Stimulated activated CD8-positive, alpha-beta memory T cell treated with anti-CD3 and anti-CD28 coated beads, Interleukin-4, amount 100 ng/mL, for 48 hours (primary cell): ENCODE data around the gene GTF3C2.

Experiments
- DNase-seq: peaks from one replicate; pipeline ENCODE4 v3.0.0-alpha.2; 2020

The GTF3C2 gene, protein sequence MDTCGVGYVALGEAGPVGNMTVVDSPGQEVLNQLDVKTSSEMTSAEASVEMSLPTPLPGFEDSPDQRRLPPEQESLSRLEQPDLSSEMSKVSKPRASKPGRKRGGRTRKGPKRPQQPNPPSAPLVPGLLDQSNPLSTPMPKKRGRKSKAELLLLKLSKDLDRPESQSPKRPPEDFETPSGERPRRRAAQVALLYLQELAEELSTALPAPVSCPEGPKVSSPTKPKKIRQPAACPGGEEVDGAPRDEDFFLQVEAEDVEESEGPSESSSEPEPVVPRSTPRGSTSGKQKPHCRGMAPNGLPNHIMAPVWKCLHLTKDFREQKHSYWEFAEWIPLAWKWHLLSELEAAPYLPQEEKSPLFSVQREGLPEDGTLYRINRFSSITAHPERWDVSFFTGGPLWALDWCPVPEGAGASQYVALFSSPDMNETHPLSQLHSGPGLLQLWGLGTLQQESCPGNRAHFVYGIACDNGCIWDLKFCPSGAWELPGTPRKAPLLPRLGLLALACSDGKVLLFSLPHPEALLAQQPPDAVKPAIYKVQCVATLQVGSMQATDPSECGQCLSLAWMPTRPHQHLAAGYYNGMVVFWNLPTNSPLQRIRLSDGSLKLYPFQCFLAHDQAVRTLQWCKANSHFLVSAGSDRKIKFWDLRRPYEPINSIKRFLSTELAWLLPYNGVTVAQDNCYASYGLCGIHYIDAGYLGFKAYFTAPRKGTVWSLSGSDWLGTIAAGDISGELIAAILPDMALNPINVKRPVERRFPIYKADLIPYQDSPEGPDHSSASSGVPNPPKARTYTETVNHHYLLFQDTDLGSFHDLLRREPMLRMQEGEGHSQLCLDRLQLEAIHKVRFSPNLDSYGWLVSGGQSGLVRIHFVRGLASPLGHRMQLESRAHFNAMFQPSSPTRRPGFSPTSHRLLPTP

DNA sequence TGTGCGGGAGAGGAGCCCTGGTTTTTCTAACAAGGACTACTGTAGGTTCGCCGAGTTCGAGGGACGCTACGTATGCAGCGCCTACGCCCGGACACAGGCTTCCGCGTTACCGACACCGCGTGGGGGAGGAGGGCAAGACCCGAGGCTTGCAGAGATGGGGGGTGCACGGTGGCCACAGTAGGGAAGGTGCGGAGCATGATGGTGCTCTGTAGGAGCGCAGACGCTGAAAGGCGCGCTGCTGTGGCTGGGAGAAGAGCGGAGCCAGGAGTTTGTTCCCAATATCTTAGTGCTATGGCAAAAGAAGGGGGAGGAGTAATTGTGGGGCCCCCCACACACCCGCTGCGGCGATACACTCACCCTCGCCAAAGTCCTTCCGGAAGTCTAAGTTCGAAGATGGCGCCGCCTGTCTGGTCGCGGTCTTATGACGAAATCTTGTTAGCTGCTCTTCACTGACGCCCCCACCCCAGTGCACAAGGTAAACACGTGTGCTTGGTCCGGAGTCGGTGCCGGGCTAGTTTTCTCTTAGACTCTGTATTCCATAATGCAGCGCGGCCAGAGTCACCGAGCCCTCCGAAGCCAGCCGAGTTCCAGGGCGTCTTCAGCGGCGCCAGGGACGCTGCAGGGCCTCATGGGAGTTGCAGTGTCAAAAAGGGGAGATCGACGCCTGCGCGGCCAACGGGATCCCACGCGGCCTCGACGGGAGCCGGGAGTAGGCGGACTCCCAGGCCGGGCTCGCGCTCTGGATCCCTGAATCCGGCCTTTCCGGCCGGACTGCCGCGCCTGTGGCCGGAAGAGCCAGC, at the start of gene GTF3C2:
Gene GTF3C2, minus strand, starts transcription at position 383 of the 800 bp plus-strand sequence. CDS start 13,210 bp downstream, outside the sequence.
- DNase-seq, result peak; percentile 94

DNA sequence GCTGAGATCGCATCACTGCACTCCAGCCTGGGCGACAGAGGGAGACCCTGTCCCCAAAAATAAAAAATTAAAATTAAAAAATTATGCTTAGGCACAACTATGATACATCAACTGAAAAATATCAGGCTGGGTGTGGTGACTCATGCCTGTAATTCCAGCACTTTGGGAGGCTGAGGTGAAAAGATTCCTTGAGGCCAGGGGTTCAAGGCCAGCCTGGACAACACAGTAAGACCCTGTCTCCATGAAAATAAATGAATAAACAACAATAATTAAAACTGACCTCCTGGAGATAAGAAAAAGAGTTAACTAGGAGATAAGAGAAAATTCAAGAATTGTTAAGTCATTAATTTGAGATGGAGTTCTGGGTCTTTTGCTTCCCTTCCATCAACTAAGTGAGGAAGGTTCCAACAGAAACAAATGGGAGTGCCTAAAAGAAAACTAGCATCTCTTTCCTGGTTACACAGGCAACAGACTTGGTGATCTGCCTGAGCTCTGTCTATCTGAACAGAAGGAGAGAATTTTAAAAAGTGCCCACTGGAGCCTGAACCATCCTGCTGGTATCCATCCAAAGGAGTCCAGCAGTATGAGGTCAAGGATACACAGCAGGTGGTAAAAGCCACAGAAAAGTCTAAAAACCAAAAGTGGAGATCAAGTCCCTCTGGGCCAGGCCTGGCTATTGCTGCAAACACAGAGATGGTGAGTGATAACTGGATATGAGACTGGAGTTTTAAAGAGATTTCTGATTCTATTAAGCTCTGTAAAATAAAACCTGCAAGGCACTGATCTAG, 44.0 kb upstream of the GTF3C2 start:
- DNase-seq, result no peak

DNA sequence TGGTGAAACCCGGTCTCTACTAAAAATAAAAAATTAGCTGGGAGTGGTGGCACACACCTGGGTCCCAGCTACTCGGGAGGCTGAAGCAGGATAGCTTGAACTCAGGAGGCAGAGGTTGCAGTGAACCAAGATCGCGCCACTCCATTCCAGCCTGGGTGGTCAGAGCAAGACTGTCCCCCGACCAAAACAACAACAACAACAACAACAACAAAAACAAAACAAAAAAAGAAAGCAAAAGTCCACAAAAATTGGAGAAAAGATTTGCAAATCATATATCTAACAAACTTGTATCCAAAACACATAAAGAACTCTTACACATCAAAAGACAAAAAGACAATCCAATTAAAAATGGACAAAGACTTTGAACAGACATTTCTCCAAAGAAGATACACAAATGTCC, 42.4 kb upstream of the GTF3C2 start:
- DNase-seq, result no peak

DNA sequence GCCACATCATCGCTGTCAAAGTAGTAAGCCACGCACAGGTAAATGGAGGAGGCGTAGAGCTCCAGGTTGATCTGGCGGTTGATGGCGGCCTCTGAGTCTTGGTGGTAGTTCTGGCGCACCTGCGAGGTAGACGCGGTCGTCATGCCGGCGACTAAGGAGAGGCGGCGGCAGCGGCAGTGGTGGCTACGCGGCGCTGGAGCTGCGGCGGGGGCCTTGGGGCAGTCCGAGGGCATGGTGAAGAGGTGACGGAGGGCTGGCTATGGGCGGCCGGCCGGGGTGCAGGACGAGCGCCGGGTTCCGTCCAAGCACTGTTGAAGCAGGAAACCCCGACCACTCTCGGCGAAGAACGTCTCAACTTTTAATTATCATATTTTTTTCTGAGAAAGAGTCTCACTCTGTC, 36.7 kb upstream of the GTF3C2 start:
- no peak for DNase-seq

DNA sequence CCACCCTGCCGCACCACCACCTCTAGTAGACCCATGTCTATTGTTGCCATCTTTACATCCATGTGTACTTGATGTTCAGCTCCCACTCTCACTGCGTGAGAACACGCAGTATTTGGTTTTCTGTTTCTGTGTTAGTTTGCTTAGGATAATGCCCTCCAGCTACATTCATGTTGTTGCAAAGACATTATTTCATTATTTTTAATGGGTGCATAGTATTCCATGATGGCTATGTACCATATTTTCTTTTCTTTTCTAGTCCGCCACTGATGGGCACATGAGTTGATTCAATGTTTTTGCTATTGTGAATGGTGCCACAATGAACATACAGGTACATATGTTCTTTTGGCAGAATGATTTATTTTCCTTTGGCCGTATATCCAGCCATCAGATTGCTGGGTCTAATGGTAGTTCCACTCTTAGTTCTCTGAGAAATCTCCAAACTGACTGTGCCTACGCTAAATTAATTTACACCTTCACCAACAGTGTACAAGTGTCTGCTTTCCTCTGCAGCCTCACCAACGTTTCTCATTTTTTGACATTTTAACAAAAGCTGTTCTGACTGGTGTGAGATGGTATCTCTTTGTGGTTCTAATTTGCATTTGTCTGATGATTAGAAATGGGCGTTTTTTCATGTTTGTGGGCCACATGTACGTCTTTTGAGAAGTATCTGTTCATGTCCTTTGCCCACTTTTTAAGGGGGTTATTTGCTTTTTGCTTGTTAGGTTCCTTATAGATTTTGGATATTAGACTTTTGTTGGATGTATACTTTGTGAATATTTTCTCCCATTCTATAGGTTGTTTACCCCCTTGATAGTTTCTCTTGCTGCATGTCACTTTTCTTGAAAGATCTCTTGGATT, 34.5 kb upstream of the GTF3C2 start:
- no peak for DNase-seq

DNA sequence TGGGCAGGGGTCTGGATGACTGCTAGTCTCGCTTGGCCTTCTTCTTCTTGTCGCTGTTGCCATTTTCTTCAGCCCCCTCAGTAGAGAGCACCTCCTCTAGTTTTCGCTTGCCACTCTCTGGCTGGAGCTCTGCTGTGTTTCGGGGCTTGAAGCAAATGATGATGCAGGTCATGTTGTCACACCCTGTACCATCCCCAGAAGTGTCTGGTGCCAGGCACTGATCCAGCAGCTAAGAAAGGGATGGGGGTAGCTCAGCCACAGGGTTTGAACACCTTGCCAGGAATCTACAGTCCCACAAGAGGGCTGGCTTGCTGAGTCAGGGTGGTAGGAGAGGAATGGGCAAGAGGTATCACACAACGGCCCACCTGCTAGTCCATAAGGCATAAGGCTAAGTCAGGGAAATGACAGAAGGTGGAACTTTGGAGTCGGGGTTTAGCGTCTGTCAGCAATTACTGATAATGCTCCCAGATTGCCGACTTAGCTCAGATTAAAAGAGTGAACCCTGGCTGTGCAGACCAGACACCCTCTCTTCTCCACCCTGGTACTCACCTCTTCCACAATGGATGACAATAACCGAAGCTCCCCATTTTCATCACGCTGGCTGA, 25.1 kb upstream of the GTF3C2 start:
- DNase-seq, result no peak

DNA sequence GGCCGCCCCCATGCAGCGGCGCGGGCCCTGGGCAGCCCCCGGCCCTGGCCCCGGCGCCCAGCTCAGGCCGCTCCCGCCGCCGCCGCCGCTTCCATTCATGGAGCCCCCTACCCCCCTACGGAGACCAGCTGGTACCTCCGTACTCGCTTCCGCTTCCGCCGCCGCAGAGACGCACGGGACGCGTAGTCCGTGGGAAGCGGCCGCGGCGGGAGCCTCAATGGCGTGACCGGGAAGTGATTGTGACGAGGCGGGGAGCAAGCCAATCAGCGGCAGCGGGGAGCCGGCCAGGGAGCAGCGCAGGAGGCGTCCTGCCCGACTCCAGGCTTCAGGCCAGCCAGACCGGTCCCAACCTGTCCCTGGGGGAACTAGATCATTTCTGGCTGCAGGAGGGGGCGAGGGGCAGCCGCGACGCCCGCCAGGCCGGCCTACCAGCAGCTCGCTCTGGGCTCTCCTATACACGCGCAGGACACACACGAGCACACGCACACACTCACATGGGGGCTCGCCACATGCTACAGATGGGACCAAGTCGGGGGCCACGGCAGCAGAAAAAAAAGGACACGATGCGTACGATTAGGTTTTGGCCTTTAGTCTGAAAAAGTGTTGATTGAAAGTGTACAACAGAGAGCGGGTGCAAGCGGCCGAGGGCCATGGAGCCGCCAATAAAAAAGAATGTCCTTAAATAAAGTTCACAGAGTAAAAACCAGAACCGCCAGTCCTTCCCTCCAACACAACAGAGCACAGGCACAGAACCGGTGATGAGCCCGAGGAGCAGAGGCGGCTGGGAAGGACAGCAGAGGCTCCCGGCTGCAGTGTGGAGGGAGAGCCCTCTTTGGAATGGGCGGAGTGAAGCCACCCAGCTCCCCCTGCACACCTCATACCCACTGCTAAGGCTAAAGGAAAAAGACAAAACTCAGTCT, 24.3 kb upstream of the GTF3C2 start, which contains the start of gene ZNF513:
Gene ZNF513, minus strand, starts transcription at position 109 of the 920 bp plus-strand sequence. CDS start 208 bp downstream, outside the sequence.
- DNase-seq, result peak; percentile 93

DNA sequence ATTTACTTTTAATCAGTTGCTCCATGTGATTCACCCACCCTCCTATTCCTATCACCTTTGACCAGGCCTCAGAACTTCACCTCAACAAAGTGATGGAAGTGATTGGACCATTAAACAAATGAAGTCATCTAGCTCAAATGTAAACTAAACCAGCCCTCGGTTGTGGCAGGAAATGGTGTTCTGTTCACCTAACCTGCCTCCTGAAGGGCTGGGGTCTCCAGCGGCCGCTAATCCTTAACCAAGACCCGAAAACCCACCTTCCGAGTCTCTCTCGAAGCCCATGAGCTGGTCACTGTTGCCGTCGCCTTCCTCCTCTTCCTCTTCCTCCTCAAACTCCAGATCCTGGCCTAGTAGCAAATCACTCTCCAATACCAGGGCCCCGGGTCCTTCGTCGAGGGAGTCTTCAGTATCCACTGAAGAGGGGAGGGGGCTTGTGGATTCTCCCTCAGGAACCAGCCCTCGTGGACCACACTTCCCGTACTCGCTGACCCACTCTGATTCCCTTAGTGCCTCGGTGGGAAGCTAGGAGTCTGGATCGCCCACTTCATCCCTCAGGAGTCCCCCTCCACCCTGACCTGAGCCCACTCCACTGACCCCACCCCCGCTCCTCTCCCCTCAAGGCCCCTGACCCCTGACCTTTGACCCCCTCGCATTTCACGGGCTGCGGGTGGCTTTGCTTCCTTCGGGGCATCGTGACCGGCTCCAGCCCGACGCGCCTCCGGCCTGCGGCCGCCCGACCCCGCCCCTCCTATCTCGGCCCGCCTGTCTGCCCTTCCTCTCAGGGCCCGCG, 23.5 kb upstream of the GTF3C2 start:
- peak; percentile 75 for DNase-seq

DNA sequence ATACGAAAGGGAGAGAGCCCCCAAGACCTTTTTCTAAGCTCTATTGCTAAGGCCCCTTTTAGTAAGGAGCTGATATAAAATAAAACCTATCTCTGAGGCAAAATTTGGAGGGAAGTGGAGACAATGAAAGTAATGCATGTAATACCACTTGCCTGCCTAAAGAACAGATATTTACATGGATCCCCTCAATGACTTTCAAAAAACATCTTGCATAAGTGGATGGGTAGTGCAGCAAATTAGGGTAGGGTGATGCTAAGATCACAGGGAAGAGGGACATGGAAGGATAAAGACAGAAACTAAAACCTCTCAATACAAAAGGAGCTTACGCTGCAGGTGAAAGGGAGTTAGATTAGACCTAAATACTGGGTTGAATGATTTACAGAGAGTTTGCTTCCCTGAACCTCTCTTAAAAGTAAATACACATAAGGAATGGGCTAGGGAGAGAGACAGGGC, 22.8 kb upstream of the GTF3C2 start:
- no peak for DNase-seq

DNA sequence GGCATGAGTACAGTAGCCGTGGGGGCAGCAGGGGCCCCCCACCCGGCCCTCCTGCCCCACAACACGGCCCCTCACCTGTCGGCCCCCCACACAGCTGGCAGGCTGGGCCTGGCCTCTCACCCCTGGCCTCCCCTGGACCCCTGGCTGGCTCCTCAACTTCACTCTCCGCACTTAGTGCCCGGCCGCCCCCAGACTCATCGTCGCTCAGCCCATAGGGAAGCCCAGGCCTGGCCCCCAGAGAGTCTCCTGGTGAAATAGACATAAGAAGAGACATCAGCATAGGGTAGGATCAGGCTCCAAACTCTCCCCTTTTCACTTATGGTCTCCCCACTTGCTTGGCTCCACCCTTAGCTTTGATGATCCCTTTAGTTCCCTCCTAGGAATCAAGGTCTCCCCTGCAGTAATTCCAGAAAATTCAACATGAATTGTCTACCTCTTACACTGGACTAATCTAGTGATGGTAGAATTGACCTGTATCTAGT, 22.3 kb upstream of the GTF3C2 start:
- DNase-seq, result no peak

DNA sequence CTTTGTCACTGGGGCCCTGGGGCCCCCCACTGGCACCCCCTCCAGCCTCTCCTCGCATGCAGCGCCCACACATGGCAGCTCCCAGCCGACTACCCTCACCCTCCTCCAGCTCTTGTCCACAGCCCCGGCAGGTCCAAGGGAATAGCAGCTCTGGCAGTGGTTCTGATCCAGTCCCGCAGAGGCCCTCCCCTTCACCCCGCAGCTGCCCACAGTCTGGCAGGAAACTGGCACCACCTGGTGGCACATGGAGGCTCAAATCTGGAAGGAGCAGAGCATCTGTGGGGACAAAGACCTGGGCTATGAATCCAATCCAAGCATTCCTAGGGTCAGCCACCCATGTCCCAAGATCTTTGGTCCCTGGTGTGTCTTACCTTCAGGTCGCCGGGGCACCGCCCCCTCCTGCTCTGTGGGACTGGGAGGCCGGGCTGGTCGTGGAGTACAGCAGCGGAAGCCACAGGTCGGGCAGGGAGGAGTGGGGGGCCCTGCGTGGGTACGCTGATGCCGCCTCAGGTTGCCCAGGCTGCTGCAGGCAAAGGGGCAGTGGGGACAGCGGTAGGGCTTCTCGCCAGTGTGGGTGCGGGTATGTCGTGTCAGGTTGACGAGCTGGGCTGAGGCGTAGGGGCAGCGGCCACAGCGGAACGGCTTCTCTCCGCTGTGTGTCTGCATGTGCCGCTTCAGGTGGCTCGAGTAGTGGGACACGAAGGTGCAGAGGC, 21.7 kb upstream of the GTF3C2 start:
- DNase-seq, result no peak

DNA sequence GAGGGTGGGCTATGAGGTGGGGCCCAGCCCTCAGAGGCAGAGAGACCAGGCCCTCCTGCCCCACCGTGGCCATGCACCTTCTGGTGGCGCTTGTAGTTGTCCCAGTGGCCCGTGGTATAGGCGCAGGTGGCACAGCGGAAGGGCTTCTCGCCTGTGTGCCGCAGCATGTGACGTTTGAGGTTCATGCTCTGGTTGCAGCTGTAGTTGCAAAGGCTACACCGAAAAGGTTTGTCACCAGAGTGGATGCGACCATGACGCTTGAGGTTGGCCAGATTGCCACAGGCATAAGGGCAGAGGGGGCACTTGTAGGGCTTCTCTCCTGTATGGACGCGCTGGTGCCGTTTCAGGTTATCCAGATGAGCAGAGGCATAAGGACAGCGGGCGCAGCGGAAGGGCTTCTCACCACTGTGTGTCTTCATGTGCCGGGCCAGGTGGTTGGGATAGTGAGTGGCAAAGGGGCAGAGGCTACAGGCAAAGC, 21.1 kb upstream of the GTF3C2 start:
- no peak for DNase-seq

DNA sequence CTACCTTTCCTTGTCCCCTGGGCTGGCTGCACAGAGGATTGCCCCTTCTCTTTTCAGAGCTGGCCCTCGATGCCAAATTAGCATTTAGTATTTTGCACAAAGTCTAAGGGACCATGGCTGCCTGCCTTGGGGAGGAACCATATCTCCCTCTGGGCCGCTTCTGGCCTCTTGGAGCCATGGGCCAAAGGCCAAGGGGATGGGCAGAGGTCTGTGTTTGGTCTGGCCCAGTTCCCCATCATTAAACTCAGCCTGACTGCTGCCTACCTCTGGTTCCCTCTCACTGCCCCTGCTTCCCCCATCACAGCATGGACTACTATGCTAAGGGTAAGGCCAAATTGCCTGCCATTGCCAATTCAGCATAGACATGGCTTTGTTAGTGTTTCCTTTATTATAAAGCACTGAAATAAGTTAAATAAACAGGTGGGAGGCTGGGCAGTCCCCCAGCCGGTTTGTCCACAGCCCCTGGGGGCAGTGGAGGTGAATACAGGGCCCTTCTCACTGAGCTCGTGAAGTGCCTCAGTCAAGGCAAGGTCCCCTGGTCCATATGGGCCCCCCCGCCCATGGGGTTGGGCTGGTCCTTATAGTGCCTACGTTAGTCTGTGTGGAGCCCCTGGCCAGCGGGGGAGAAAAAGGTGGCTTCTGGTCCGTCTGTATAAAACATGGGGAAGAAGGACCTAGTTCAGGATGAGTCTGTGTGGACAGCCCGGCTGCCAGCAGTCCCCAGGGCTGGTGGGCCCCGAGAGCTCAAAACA, 20.5 kb upstream of the GTF3C2 start:
- no peak for DNase-seq

DNA sequence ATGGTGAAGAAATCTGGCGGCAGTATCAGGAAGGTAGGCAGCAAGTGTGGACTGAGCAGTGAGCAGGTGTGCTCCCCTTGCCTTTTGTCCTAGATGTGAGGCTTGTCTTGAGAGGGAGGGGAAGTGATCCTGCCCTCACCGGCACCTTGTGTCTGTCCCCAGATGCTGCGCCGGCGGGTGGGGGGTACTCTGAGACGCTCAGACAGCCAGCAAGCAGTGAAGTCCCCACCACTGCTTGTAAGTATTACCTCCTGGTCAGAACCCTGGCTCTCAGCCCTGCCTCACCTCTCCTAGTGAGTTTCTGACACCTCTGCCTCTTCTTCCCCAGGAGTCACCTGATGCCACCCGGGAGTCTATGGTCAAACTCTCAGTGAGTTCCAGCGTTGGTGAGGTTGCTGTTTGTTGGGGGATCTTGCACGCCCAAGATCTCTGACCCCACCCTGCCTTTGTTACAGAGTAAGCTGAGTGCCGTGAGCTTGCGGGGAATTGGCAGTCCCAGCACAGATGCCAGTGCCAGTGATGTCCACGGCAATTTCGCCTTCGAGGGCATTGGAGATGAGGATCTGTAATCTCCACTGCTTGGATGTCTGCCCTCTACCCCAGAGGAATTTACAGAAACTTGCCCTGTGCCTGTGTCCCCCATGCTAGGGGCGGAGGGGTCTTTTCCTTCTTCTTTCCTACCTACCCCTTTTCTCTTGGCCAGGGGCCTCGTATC, 19.7 kb upstream of the GTF3C2 start:
- DNase-seq, result no peak

DNA sequence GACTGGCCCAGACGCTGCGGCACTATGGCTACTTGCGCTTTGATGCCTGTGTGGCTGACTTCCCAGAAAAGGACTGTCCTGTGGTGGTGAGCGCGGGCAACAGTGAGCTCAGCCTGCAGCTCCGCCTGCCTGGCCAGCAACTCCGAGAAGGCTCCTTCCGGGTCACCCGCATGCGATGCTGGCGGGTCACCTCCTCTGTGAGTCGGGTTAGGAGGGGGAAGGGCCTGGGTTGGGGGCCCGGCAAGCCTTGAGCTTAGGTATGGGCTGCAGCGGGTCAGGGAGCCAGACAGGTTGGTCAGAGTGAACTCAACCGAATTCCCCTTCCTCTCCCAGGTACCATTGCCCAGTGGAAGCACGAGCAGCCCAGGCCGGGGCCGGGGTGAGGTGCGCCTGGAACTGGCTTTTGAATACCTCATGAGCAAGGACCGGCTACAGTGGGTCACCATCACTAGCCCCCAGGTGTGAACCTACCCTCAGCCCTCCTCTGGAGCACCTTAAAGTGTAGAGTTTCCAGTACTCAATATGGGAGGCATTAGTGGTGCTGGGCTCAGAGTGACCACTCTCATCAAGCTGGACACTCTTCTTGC, 19.0 kb upstream of the GTF3C2 start:
- DNase-seq, result no peak

DNA sequence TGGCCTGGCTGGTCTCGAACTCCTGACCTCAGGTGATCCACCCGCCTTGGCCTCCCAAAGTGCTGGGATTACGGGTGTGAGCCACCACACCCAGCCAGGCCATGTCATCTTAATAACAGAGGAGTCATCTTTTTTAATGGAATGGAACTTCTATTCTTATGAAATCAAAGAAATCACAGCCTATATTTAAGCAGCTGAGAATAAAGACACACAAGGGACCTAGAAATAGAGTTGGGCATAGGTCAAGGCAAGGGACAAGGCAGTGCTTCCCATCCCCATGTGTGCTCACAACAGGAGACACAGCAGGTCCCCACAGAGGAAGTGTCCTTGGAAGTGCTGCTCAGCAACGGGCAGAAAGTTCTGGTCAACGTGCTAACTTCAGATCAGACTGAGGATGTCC, 17.0 kb upstream of the GTF3C2 start:
- no peak for DNase-seq
